Activated CD4-positive, alpha-beta memory T cell treated with anti-CD3 and anti-CD28 coated beads for 36 hours (primary cell): ENCODE results near the gene OR51G1. TPM values are rescaled to one million over a fixed set of nuclear protein-coding genes. Genes with fewer than 3 reads are reported as not detected.
"Not testable (repeated sequence)": the region's sequence is repeated elsewhere in the genome, so short reads cannot be mapped to it uniquely, and the experiment has no call there.

ENCODE experiments used
- CTCF ChIA-PET: fragments of 350-600 bp; sonication (Branson Sonifier 250); formaldehyde crosslinking; loops from one replicate; lab custom pipeline; 2021; ENCODE audit warnings: antibody characterized with exemption, inconsistent platforms; lab: Charles Lee
- POLR2A ChIA-PET: fragments of 350-600 bp; sonication (Branson Sonifier 250); formaldehyde crosslinking; loops from one replicate; lab custom pipeline; 2021; ENCODE audit warnings: antibody characterized with exemption; lab: Charles Lee
- DNase-seq: peaks from one replicate; pipeline ENCODE4 v3.0.0-alpha.2; 2020
- H3K27ac Mint-ChIP-seq: one replicate; pipeline ENCODE4 v1.8.0; 2021; ENCODE audit warnings: mixed read lengths
- H3K27me3 Mint-ChIP-seq: one replicate; pipeline ENCODE4 v1.8.0; 2021; ENCODE audit warnings: mixed read lengths
- H3K36me3 Mint-ChIP-seq: one replicate; pipeline ENCODE4 v1.8.0; 2021; ENCODE audit warnings: mixed read lengths
- H3K4me1 Mint-ChIP-seq: one replicate; pipeline ENCODE4 v1.8.0; 2021; ENCODE audit warnings: low read depth, mixed read lengths
- H3K4me3 Mint-ChIP-seq: one replicate; pipeline ENCODE4 v1.8.0; 2021; ENCODE audit warnings: mild to moderate bottlenecking, mixed read lengths
- H3K9me3 Mint-ChIP-seq: one replicate; pipeline ENCODE4 v1.8.0; 2021; ENCODE audit warnings: mixed read lengths
- intact Hi-C: fragments of 100-400 bp; cut with micrococcal nuclease; formaldehyde crosslinking; loops from one replicate; pipeline ENCODE4 v1.15.1; 2023
- total RNA-seq, 2 experiments: library from RNA; stranded (reverse); gene quantifications; one replicate each; pipeline ENCODE4 v1.2.3, GENCODE V29; 2021

OR51G1 gene
- not detected for total RNA-seq

- no peak within 1 kb of the TSS for H3K4me3 Mint-ChIP-seq
- H3K9me3 Mint-ChIP-seq, result no peaks in the 10 kb centered on the region
- intact Hi-C loops, result no loop called here
- ChIA-PET POLR2A (no interaction called here), CTCF (no interaction called here)
- no peak for DNase-seq
- H3K4me1 Mint-ChIP-seq, result no peaks in the 10 kb centered on the region
- H3K36me3 Mint-ChIP-seq, result no peaks in the 10 kb centered on the region
- H3K27me3 Mint-ChIP-seq, result peaks cover 6% of the 10 kb centered on the region
- no peak within 1 kb of the TSS for H3K27ac Mint-ChIP-seq
Observed at GRCh38 chr11:4924239-4924638, at the start of gene OR51G1. OR51G1 (minus strand) TSS chr11:4924339; CDS start chr11:4924339, 0 bp downstream.

GRCh38 chr11:4962816-4963215 lies 38.7 kb upstream of the OR51G1 start:
- POLR2A ChIA-PET, result no interaction called here
- intact Hi-C loops, result no loop called here
- no peaks in the 10 kb centered on the region for H3K36me3 Mint-ChIP-seq

DNA sequence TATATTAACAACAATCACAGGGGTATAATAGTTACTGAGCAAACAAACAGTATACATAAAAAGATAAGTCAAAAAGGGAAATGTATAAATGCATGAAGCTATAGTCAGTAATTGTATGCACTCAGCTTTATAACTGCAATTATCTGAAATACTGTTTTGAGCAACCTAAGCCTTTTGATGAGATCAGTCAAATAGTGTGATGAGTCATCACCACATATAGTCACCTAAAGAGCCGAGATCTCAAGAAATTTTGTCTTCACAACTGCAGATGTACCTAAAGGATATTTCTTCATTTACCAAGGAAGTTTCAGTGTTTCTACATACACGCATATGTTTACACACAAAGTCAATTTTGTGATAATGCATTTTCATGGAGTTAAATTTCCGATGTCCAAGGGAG lies 36.7 kb upstream of the OR51G1 start:
- ChIA-PET POLR2A (no interaction called here), CTCF (no interaction called here)
- intact Hi-C loops, result no loop called here
- peaks cover 4% of the 10 kb centered on the region for H3K9me3 Mint-ChIP-seq
- H3K27ac Mint-ChIP-seq, result no peak overlapping the region
- no peaks in the 10 kb centered on the region for H3K27me3 Mint-ChIP-seq
- DNase-seq, result no peak
- H3K36me3 Mint-ChIP-seq, result no peaks in the 10 kb centered on the region
- no peak overlapping the region for H3K4me3 Mint-ChIP-seq
- H3K4me1 Mint-ChIP-seq, result no peaks in the 10 kb centered on the region

More at GRCh38 chr11:4962816-4963215, 38.7 kb upstream of the OR51G1 start:
- Mint-ChIP-seq H3K27me3 (no peaks in the 10 kb centered on the region), H3K4me3 (no peak overlapping the region), H3K9me3 (peaks cover 4% of the 10 kb centered on the region), H3K27ac (no peak overlapping the region), H3K4me1 (no peaks in the 10 kb centered on the region)
- DNase-seq, result no peak
- CTCF ChIA-PET, result no interaction called here

DNA sequence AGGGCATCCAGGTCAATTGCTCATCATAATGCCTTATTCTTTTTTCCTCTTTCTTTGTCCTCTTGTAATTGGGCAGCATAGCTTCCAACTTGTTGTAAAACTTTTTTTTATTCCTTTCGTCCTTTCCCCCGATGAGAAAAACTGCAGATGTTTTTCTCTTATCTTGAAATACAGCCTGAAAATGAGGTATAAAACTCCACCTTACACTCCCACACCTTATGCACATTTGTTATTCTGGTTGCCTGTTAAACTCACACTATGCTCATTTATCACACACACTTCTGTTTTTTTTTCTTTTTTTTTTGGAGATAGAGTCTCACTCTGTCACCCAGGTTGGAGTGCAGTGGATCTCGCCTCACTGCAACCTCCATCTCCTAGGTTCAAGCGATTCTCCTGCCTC lies 33.3 kb upstream of the OR51G1 start:
- DNase-seq, result no peak
- Mint-ChIP-seq H3K27me3 (no peaks in the 10 kb centered on the region), H3K4me3 (no peak overlapping the region), H3K9me3 (no peaks in the 10 kb centered on the region), H3K4me1 (no peaks in the 10 kb centered on the region), H3K27ac (no peak overlapping the region), H3K36me3 (no peaks in the 10 kb centered on the region)
- CTCF ChIA-PET, result no interaction called here
- POLR2A ChIA-PET, result no interaction called here
- intact Hi-C loops, result no loop called here

GRCh38 chr11:4955613-4956012 lies 31.5 kb upstream of the OR51G1 start, which contains the start of gene OR51A2:
OR51A2 (minus strand) TSS chr11:4955713; CDS start chr11:4955713, 0 bp downstream.
- H3K4me3 Mint-ChIP-seq, H3K9me3 Mint-ChIP-seq, H3K27me3 Mint-ChIP-seq, H3K36me3 Mint-ChIP-seq, H3K4me1 Mint-ChIP-seq, CTCF ChIA-PET, intact Hi-C loops, H3K27ac Mint-ChIP-seq, POLR2A ChIA-PET, DNase-seq: not testable (repeated sequence)

DNA sequence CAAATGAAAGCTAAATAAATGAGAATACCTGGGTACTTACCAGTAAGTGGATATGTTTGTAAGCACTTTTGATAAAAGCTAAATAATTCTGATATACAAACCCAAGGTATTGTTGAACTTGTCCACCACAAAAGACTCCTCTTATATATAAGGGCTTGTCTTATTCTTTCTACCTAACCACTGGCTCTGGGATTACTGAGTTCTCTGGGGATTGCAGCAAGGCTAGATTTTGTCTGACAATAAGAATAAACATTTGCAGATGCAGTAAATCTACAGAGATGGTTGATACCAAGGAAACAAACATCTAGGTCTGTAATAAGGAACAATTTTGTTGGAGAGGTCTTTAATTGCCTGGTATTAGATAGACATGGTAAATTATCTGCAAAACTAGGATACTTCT lies 23.4 kb upstream of the OR51G1 start, which contains the start of gene OR51A4:
Gene OR51A4, minus strand, starts transcription at position 101 of the 400 bp plus-strand sequence. CDS start 505 bp downstream, outside the sequence.
- Mint-ChIP-seq H3K36me3 (no peaks in the 10 kb centered on the region), H3K27ac (no peak within 1 kb of the TSS), H3K4me1 (no peaks in the 10 kb centered on the region), H3K9me3 (no peaks in the 10 kb centered on the region), H3K4me3 (no peak within 1 kb of the TSS), H3K27me3 (peaks cover 1% of the 10 kb centered on the region)
- ChIA-PET CTCF (no interaction called here), POLR2A (no interaction called here)
- intact Hi-C loops, result no loop called here
- DNase-seq, result no peak

DNA sequence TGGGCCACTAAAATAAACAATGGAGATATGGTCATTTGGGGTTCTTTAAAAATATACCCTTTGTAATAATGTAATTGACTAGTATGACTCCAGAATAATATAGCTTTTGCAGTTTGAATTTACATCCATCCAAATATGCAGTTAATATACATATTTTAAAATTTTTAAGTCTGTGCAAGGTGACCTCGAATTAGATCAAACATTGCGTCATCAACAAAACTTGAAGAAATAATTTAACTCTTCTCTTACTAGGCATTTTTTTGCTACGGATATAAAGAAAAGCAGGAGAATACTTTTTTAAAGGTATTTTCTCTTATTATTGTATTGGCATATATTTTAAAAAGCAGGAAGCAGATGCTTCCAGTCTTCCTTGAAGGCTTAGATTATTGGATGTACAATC lies 12.6 kb upstream of the OR51G1 start:
- Mint-ChIP-seq H3K36me3 (no peaks in the 10 kb centered on the region), H3K27ac (no peak overlapping the region), H3K4me3 (no peak overlapping the region), H3K9me3 (no peaks in the 10 kb centered on the region), H3K4me1 (no peaks in the 10 kb centered on the region), H3K27me3 (no peaks in the 10 kb centered on the region)
- intact Hi-C loops, result no loop called here
- CTCF ChIA-PET, result no interaction called here
- no peak for DNase-seq
- POLR2A ChIA-PET, result no interaction called here

- ChIA-PET POLR2A (no interaction called here), CTCF (no interaction called here)
- Mint-ChIP-seq H3K36me3 (no peaks in the 10 kb centered on the region), H3K27ac (no peak overlapping the region), H3K9me3 (no peaks in the 10 kb centered on the region), H3K4me3 (no peak overlapping the region), H3K4me1 (no peaks in the 10 kb centered on the region), H3K27me3 (no peaks in the 10 kb centered on the region)
- no peak for DNase-seq
- intact Hi-C loops, result no loop called here
Observed at GRCh38 chr11:4932751-4933150, 8.6 kb upstream of the OR51G1 start.

GRCh38 chr11:4926608-4927007 lies 2.5 kb upstream of the OR51G1 start:
- Mint-ChIP-seq H3K27me3 (peaks cover 6% of the 10 kb centered on the region), H3K27ac (no peak overlapping the region), H3K4me1 (no peaks in the 10 kb centered on the region), H3K36me3 (no peaks in the 10 kb centered on the region), H3K9me3 (no peaks in the 10 kb centered on the region), H3K4me3 (no peak overlapping the region)
- POLR2A ChIA-PET, result no interaction called here
- intact Hi-C loops, result no loop called here
- CTCF ChIA-PET, result no interaction called here
- no peak for DNase-seq

- Mint-ChIP-seq H3K36me3 (no peaks in the 10 kb centered on the region), H3K4me3 (no peak overlapping the region), H3K4me1 (no peaks in the 10 kb centered on the region), H3K9me3 (no peaks in the 10 kb centered on the region), H3K27ac (no peak overlapping the region), H3K27me3 (peaks cover 6% of the 10 kb centered on the region)
- ChIA-PET CTCF (no interaction called here), POLR2A (no interaction called here)
- no peak for DNase-seq
- intact Hi-C loops, result no loop called here
Observed at GRCh38 chr11:4922304-4922703, 1.8 kb downstream of the OR51G1 start.

DNA sequence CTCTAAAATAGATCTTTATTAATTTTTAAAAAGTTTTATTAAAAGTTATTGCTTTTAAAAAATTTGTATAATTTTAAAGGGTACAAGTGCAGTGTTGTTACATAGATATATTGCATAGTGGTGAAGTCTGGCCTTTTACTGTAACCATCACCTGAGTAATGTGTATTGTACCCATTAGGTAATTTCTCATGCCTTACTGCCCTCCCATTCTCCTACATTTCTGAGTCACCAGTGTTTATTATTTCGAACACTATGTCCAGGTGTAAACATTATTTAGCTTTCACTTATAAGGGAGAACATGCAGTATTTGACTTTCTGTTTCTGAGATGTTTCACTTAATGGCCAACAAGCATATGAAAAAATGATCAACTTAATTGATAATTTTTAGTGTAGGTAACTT lies 2.3 kb downstream of the OR51G1 start:
- intact Hi-C loops, result no loop called here
- CTCF ChIA-PET, result no interaction called here
- POLR2A ChIA-PET, result no interaction called here
- no peaks in the 10 kb centered on the region for H3K9me3 Mint-ChIP-seq
- H3K27ac Mint-ChIP-seq, result no peak overlapping the region
- H3K36me3 Mint-ChIP-seq, result no peaks in the 10 kb centered on the region
- no peak overlapping the region for H3K4me3 Mint-ChIP-seq
- H3K27me3 Mint-ChIP-seq, result peaks cover 6% of the 10 kb centered on the region
- H3K4me1 Mint-ChIP-seq, result no peaks in the 10 kb centered on the region
- DNase-seq, result no peak

- POLR2A ChIA-PET, result no interaction called here
- CTCF ChIA-PET, result no interaction called here
- H3K27me3 Mint-ChIP-seq, result peaks cover 9% of the 10 kb centered on the region
- no peaks in the 10 kb centered on the region for H3K36me3 Mint-ChIP-seq
- no peak within 1 kb of the TSS for H3K4me3 Mint-ChIP-seq
- no peak for DNase-seq
- no peaks in the 10 kb centered on the region for H3K4me1 Mint-ChIP-seq
- H3K27ac Mint-ChIP-seq, result no peak within 1 kb of the TSS
- intact Hi-C loops, result no loop called here
- H3K9me3 Mint-ChIP-seq, result no peaks in the 10 kb centered on the region
Observed at GRCh38 chr11:4919250-4919649, 4.9 kb downstream of the OR51G1 start, which contains the start of gene OR51G2. OR51G2 (minus strand) TSS chr11:4919350; CDS start chr11:4915663, 3,687 bp downstream.

DNA sequence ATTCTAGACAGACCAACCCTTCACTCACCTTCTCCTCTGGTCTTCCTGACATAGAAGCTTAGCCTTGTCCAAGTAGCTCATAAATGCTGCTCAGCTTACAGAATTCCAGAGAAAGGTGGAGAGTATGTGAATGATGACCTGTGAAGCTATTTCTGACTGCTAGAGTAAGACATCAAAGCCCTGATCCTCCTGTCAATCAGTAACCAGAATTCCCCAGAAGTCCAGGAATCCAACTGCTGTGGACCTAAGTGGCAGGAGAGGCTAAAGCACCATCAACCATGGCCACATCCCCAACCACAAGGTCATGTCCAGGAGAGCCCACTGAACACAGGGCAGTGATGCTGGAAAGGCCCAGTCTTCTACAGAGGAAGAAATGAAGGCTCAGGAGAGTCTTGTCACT lies 7.6 kb downstream of the OR51G1 start:
- POLR2A ChIA-PET, result no interaction called here
- DNase-seq, result no peak
- CTCF ChIA-PET, result no interaction called here
- Mint-ChIP-seq H3K27ac (no peak overlapping the region), H3K9me3 (no peaks in the 10 kb centered on the region), H3K27me3 (peaks cover 3% of the 10 kb centered on the region), H3K4me1 (no peaks in the 10 kb centered on the region), H3K4me3 (no peak overlapping the region), H3K36me3 (no peaks in the 10 kb centered on the region)
- intact Hi-C loops, result no loop called here
